ENCODE results near the gene P2RY12.

GRCh38 chr3:151412989-151413388, 28.4 kb upstream of the P2RY12 start:
- TF ChIP-seq CTCF (IDR thresholded peaks at IDR 0.05) (no peak), ZFX (IDR thresholded peaks at IDR 0.05; ENCODE audit: borderline replicate concordance) (no peak)
